ENCODE measurements around the gene DYRK1B.

DNA sequence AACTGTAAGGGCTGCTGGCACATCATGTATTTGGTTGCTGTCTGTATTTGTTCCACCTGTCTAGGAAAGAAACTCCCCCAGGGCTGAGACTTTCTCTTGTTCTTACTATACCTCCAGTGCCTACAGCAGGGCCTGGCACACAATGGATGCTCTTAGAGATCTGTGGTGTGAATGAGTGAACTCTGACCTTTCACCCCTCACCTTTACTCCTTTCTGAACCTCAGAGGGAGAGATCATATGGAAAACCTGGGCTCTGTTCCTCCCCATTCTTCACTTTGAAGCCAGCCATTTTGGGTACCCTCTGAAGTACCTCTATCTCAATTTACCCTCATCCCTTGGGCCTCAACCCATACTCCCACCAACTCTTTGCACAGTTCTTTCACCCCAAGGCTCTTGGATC, 3.1 kb downstream of the DYRK1B start:
- TF ChIP-seq, protein P1, sequence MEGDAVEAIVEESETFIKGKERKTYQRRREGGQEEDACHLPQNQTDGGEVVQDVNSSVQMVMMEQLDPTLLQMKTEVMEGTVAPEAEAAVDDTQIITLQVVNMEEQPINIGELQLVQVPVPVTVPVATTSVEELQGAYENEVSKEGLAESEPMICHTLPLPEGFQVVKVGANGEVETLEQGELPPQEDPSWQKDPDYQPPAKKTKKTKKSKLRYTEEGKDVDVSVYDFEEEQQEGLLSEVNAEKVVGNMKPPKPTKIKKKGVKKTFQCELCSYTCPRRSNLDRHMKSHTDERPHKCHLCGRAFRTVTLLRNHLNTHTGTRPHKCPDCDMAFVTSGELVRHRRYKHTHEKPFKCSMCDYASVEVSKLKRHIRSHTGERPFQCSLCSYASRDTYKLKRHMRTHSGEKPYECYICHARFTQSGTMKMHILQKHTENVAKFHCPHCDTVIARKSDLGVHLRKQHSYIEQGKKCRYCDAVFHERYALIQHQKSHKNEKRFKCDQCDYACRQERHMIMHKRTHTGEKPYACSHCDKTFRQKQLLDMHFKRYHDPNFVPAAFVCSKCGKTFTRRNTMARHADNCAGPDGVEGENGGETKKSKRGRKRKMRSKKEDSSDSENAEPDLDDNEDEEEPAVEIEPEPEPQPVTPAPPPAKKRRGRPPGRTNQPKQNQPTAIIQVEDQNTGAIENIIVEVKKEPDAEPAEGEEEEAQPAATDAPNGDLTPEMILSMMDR (conservative IDR thresholded peaks at IDR 0.05; ENCODE audit: low read depth in 2 of 2) = no peak
- TF ChIP-seq POLR2AphosphoS5 (IDR thresholded peaks at IDR 0.05; ENCODE audit: low read depth) (no peak), CREB1 (CRISPR knock-in tag; IDR thresholded peaks at IDR 0.05; ENCODE audit: low read depth) (no peak), EZH2 (IDR thresholded peaks at IDR 0.05; ENCODE audit: low read depth, unreplicated experiment) (no peak)
- TF ChIP-seq, protein P2, sequence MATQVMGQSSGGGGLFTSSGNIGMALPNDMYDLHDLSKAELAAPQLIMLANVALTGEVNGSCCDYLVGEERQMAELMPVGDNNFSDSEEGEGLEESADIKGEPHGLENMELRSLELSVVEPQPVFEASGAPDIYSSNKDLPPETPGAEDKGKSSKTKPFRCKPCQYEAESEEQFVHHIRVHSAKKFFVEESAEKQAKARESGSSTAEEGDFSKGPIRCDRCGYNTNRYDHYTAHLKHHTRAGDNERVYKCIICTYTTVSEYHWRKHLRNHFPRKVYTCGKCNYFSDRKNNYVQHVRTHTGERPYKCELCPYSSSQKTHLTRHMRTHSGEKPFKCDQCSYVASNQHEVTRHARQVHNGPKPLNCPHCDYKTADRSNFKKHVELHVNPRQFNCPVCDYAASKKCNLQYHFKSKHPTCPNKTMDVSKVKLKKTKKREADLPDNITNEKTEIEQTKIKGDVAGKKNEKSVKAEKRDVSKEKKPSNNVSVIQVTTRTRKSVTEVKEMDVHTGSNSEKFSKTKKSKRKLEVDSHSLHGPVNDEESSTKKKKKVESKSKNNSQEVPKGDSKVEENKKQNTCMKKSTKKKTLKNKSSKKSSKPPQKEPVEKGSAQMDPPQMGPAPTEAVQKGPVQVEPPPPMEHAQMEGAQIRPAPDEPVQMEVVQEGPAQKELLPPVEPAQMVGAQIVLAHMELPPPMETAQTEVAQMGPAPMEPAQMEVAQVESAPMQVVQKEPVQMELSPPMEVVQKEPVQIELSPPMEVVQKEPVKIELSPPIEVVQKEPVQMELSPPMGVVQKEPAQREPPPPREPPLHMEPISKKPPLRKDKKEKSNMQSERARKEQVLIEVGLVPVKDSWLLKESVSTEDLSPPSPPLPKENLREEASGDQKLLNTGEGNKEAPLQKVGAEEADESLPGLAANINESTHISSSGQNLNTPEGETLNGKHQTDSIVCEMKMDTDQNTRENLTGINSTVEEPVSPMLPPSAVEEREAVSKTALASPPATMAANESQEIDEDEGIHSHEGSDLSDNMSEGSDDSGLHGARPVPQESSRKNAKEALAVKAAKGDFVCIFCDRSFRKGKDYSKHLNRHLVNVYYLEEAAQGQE (IDR thresholded peaks at IDR 0.05; ENCODE audit: unreplicated experiment) = no peak

Measured in GM23338 (cell line).